ENCODE measurements around the gene CLIC4.

Gene CLIC4

DNA sequence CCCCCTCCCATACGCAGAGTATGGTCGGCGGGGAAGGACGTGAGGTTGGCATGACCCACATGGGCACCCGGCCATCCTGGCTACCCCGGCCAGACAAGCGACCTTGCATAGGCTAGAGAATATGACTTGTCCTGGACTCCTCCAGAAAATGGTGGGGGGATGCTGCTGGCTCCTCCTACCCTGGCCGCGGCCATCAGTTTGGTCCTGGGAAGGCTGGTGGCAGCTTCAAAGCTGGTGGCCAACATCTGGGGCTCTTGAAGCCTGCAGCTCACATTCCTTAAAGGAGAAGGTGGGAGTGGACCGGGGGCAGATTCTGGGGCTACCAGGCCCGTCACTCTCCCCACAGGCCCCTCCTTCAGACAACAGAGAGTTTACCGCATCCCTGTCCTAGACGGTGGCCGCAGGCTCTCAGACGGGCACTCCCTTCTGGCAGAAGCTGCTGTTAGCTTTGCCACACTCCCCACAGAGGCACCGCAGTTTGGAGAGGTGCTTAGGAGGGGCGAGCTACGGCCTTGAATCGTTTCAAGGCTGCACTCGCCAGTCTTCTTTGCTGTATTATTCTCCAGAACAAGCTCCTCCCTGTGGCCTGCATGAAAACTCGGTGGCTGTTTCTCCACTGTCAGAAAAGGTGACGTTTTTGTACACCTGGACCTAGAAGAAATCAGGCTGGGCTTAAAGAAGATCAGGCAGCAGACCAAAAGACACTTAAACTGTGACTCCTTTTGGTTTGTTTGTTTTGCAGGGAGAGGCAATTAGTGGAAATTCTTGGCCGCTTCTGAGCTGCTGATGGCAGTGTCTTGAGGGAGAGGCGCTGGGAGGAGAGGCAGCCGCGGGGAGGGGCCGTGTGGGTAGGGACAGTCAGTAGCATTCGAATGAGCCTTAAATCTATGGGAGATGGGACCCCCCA, 116.8 kb downstream of the CLIC4 start:
- FAIRE-seq: no peak

DNA sequence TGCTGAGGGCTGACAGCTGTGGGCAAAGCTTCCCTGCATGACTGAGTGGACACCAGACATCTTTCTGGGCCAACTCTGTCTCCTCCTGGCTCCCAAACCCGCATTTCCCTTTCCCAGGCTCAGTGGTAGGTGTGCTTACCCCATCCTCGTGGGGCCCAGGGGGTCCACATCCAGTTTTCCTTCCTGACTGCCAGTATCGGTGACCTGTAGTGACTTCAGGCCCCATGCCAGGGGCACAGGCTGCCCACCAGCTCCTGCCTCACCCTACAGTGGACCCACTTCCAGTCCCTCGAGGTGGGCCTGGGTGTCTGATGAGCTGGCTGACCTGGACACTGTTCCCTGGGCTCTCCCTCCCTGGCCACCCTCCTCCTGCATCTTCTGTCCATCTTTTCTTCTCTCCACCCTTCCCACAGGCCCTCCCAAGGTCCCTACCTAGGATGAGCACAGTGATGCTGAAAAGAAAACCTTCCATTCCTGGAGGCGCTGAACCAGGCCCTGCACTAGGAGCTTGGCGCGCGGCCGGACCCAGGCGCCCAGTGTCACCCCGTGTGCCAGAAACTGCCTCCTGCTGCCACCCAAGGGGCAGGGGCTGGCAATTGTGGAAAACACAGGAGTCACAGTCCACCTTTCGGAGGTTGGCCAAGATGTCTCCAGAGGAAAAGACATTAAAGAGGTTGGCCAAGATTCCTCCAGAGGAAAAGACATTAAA, 117.7 kb downstream of the CLIC4 start:
- FAIRE-seq: no peak

DNA sequence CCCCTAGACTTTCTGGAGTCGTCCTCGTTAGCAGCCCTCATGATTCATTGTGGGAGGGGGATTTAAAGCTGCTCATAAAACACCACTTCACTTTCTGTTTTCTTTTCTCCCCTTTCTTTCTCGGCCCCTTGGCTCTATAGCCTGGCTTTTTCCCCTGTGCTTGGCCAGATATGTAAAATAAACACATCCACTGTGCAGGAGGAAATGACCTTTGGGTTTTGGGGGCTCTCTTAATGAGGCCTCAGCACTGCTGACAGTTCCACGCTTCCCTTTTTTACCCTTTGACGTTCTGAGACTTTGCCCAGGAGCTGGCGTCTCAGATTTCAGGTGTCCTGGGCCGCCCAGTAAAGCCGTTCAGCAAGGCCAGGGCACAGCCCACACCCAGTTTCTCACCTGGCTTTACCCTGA, 119.1 kb downstream of the CLIC4 start:
- FAIRE-seq: no peak

DNA sequence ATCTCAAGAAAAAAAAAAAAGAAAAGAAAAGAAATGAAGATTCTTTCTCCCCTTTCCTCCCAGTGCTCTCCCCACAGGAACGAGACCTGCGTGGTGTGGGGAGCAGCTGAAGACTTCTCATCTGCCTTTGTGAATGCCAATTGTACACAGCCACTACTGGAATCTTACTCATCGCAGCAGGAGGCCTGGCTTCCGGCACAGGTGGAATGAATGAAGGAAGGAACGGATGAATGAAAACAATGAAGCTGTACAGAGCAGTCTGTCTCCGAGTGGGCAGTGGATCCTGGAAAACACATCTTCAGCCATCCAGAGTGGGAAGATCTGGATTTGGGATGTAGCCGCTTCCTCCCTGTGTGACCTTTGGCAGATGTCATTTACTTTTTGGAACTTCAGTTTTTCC, 119.9 kb downstream of the CLIC4 start:
- FAIRE-seq: no peak

DNA sequence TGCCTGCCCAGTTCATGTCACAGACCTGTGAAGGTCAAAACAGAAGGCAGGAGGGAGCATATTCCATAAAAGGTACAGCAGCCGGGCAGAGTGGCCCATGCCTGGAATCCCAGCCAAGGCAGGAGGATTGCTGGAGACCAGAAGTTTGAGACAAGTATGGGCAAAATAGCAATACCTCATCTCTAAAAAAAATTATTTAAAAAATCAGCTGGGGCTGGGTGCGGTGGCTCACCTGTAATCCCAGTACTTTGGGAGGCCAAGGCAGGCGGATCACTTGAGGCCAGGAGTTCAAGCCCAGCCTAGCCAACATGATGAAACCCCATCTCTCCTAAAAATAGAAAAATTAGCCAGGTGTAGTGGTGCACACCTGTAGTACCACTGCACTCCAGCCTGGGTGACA, 120.3 kb downstream of the CLIC4 start:
- no peak for FAIRE-seq

DNA sequence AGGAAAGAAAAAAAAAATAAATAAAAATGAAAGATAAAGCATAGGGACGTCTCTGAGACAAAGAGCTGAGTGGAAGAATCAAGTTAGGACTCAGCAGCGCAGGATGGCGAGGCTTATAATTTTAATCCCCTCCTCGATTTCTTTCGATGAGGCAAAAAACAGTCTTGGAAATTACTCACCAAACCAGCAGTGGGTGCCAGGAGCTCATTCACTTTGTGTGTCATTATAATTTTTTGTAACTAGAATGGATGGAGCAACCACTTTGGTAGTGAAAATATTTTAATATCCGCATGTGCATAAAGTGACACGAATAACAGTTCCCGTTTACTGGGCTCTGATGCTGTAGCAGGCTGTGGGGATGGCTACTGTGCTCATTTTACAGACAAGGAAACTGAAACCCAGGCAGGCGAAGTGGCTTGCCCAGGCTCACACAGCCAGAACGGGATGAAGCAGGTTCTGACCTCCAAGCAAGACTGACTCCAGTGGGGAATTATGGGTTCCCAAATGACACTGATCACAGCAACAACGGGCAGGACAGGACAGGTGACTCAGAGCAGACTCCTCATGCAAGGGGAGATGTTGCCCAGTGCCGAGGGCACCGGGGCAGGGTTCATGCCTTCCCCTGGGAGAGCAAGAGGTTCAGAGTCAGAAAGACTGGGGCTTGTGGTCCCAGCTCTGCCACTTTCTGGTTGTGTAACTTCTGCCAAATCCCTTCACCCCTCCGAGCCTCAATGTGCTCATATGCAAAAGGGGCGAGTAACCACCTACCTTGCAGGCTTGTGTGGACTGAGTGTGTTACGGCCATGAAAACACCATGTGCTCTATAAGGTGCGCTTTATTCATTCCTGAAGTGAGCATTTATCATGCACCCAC, 121.2 kb downstream of the CLIC4 start:
- FAIRE-seq: no peak

DNA sequence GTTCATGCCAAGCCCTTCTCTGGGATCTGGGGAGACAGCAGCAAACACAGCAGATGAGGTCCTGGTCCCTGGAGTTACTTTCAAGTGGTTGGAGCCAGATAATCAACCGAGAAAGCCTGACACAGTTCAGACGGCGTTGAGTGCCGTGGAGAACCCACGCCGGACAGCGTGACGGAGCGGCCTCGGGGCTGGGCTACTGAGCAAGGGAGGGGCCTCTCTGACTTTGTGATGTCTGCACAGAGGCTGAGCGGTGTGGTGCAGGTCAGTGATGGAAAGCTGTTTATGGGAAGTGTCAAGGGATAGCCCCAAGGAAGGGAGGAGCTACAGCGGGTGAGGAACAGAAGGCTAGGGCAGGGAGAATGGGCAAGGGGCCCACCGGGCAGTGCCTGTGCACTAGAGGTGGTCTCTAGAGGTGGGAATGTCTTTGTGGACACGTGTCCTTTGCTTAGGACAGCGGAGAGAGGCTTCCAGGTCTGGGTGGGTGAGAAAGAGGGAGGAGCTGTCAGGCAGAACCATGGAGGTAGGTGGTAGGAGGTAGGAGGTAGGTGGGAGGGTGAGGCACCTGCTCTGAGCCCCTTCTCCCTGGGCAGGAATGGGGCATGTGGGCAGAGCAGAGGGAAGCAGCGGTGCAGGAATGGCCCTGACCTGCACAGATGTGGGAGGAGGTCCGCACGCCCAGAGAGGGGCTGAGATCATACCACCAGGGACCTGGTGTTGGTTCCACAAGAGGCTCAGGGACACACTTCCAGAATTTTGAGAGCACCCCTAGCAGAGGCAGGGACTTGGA, 122.0 kb downstream of the CLIC4 start:
- no peak for FAIRE-seq

DNA sequence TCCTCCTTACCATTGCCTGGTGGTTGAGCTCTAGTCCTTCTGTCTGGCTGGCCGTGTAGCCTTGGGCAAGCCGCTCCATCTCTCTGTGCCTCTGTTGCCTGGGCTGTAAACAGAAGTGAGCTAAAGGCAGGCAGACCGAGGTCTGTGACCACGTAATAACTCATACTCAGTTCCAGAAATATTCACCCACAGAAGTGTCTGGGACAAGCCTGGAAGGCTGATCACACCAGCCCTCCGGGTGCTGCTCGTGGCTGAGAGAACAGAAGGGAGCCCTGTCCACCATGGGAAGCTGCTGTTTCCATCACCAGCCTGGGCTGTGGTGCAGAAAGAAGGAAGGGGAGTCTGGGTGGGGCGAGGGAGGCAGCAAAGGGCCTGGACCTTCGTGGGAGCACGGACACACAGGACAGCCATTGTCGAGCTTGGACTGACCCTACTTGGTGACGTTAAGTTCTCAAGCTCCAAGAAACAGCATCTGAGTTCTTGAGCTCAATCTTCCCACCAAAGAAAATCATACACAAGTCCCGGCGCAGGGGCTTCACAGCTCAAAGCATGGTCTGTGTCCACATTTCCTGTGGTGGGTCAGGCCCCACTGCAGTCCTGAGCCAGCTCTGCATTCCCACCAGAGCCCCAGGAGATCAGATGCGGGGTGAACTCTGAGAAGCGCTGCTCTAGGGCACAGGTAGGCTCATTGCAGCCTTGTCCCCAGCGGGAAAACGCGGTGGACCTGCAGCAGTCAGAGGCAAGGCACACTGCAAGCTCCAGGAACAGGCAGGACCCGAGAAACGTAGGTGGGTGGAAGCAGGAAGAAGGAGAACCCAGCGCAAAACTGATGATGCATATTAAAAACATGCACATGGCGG, 123.0 kb downstream of the CLIC4 start:
- FAIRE-seq: no peak

DNA sequence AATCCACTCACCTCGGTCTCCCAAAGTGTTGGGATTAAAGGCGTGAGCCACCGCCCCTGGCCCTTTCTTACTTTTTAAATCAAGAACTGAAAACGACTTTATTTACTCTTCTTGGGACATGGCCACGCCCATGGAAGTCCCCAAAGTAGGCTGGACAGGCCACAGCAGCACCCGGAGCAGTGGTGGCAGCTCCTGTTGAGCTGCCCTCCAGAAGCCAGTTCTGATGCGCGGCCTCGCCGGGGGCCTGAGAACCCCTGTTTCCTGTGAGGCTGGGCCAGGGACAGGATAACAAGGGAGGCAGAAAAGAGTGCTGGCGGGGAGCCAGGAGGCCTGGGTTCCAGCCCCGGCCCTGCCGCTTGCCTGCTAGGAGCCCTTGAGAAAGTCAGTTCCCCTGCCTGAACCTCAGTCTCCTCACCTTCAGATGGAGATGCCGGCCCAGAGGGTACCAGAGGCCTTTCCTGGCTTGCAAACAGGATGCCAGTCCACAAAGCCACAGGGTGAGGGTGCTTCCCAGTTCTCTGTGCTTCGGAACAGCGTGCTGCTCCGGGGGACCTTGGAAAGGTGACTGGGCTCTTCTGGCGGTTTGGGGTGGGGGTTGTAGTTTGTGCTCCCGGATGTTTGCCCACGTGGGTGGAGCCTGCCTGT, 125.4 kb downstream of the CLIC4 start:
- no peak for FAIRE-seq

DNA sequence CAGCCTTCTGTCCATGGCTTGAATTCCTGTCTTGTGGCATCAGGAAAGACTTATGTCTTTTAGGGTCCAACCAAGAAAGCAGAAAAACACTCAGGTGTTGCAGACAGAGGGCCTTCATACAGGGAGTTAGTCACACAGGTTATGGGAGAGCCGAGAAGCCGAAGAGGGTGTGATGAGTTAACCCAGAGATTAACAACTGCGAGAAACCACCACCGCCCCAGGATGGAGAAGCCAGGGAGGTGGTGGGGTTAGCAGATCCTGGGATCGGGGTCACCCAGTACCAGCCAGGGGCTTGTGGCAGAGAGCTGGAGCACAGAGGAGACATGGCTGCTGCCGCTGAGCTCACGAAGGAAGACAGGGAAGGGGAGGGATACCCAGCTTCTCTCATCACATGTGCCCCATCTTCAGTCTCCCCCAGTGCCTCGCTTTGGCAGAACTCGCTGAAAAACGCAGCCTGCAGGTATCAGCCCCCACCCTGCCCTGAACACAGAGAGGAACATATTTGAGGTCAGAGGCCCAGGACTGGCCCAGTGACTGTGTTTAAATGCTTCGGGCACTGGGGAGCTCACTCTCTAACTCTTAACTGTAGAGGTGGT, 126.2 kb downstream of the CLIC4 start:
- FAIRE-seq: no peak

DNA sequence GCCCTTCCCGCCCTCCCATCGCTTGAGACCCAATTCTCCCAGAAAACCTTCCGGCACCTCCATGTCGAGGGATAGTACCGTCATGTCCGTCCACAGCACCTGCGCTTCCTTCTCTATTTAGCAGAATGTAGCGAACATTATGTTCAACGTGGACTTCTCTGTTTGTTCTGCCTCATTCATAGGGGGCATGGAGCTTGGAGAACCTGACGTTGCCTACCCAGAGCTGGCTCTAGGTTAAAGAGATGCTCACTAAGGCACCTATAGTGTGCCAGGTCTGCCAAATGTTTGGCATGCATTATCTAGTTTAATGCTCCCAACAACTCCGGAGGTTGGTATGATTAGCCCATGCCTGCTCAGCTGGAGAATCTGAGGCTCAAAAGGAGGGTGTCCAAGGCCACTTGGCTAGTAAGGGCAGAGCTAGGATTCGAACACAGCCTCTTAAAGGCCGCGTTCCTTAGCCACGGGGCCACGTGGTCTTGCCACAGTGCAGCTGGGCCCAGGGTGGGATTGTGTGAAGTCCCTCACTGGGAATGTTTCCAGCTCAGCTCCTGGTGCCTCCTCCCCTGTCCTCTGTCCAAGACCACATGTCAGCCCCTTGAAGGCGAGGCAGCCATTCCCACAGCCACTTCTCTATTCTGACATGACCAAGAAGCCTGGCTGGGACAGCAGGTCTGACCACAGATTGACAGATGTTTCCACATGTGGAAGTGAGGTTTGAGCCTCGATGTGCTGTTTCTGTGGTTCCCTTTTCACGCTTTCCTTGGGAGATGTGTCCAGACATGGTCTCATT, 127.0 kb downstream of the CLIC4 start:
- no peak for FAIRE-seq

DNA sequence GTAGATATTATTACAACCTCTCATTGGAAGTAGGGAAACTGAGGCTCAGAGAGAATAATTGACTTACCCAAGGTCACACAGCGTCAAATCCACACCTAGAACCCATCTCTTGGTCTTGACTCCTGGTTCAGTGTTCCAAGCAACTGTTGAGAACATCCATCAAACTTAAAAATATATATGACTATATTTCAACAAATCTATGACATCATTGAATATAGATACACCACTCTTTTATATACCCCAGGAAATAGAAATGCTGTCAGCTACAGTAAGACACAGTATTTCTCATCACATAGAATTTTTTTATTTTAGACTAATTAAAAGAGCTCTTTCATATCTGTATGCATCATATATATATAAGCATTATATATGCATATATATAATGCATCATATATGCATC, 127.9 kb downstream of the CLIC4 start:
- no peak for FAIRE-seq

DNA sequence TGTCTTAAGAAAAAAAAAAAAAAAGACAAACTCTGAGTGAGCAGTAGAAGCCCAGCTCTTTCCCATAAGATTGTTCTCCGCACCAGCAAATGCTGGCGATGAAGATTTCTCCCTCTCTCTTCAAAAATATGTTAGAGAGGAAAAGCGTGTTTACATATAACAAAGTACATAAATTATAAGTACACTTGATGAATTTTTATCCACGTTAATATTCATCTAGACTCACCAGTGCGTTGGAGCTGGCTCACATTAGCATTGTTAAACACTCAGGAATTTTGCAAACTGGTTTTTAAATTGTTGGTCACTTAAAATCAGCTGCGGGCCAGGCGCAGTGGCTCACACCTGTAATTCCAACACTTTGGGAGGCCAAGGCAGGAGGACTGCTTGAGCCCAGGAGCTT, 128.8 kb downstream of the CLIC4 start:
- FAIRE-seq: no peak

DNA sequence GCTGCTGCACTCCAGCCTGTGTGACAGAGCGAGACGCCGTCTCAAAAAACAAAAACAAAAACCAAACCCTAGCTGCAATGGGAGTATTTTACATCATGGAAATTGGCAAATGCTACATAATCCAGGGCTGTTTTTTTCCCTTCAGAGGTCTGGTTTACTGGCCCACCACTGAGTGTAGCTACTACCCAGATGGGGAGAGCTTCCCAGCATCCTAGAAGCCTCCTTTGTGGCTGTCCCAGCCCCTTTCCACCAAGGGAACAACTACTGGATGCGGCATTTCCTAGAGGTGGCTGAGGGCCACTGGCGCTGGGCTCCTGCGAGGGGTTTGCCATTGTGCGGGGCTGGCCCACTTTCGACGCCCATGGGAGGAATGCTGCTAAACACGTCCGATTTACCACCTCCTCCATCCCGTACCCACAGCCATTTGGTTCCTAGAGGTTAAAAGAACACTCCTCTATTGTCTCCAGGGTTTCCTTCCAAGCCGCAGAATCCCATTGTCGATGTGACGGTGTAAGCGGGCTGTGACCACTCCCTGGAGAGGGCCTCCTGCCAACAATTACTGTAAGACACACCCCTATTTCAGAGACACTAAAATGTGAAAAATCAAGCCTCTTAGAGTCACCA, 129.5 kb downstream of the CLIC4 start:
- no peak for FAIRE-seq

DNA sequence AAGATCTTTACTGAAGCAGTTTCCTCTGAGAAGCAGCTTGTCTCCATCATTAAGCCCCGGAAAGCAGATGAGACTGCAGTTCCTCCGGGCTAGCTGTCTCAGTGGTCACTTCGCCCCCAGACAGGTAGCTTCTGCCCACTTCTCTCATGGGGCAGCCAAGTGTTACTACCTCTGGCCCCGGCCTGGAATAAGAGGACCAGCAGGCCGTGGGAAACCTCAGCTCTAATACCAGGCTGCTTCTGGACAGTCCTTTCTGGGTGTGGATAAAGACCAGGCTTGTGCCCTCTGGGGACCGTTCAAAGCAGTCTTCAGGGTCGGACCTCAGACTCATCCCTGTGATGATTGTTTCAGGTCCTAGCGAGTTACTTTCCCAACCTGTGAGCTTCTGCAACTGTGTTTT, 130.0 kb downstream of the CLIC4 start:
- FAIRE-seq: no peak

DNA sequence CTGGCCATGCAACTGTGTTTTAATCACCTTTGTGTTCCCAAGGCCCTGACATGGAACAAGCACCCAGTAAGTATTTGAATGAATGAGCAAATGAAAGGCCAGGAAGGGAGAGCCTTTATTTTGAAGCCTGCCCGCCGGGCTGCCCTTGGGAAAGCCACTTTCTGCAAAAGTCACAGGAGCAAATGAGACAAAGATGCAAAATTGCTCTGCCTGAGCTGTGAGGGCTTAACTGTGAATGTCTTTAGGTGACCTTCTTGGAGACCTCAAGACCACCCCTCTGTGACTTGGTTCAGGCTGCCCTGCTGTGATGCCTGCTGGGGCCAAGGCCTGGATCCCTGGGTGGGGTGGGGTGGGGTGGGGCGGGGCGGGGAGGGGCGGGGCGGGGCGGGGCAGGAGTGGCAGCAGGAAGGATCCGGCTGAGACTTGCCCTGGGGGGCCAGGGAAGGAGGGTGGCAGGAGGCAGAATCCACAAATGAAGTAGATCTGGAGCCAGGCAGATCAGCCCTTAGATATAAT, 130.8 kb downstream of the CLIC4 start:
- no peak for FAIRE-seq

DNA sequence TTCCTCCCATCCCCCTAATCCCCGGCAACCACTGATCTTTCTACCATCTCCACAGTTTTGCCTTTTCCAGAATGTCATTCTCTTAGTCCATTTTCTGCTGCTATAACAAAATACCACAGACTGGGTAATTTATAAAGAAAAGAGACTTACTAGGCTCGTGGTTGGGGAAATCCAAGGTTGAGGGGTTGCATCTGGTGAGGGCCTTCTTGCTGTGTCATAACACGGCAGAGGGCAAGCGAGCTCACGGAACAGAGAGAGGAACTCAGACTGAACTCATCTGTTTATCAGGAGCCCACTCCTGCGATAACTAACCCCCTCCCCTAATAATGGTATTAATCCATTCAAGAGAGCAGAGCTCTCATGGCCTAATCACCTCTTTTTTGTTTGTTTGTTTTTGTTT, 132.8 kb downstream of the CLIC4 start:
- FAIRE-seq: no peak

DNA sequence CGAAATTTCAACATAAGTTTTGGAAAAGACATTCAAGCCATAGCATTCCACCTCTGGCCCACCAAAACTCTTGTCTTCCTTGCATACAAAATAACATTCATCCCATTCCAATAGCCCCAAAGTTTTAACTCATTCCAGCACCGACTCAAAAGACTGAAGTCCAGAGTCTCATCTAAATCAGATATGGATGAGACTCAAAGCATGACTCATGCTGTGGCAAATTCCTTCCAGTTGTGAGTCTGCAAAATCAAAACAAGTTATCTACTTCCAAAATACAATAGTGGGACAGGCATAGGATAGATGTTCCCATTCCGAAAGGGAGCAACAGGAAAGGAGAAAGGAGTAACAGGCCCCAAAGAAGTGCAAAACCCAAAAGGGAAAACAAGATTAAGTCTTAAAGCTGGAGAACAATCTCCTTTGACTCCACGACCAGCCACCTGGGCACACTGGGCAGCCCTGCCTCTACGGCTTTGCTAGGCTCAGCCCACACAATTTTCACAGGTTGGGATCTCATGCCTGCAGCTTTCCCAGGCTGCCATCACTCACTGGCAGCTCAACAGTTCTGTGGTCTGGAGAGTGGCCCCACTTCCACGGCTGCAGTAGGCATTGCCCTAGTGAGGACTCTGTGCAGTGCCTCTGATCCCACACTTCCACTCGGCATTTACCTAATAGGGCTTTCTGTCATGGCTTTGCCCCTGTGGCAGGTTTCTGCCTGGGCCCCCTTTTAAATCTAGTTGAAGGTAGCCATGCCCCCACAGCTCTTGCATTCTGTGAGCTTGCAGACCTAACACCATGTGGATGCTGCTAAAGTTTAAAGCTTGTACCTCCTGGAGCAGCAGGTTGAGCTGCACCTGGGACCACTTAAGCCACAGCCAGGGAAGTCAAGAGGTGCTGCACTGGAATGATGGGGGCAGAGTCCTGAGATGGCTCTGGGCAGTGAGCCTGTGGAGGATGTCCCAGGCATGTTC, 133.8 kb downstream of the CLIC4 start:
- FAIRE-seq: no peak
